SK-N-SH (cell line): Measurements from ENCODE around the gene PGD. TPM values are rescaled to one million over a fixed set of nuclear protein-coding genes. Genes with fewer than 3 reads are reported as not detected.

Experiments used
- CTCF ChIA-PET: fragments of 300-600, 350-600 bp; formaldehyde crosslinking; extraction: SDS; loops from one replicate; lab custom pipeline; 2021; lab: Yijun Ruan, JAX
- POLR2A ChIA-PET: fragments of 350-600 bp; sonication (Branson Sonifier 250); formaldehyde crosslinking; extraction: SDS; loops from one replicate; lab custom pipeline; 2020; ENCODE audit warnings: antibody characterized with exemption, inconsistent platforms; lab: Yijun Ruan, JAX
- DNase-seq: peaks from one replicate; pipeline ENCODE4 v3.0.0; 2012
- H2AFZ ChIP-seq: fragments of 200-600 bp; sonication (generic); 2 replicates; pipeline ENCODE4 v1.8.1; 2016; ENCODE audit warnings: antibody characterized with exemption, mild to moderate bottlenecking, low read depth
- H3F3A ChIP-seq: fragments of 200-600 bp; sonication (generic); replicated peaks from 2 replicates; pipeline ENCODE3; 2016; ENCODE audit warnings: antibody characterized with exemption, mild to moderate bottlenecking; ENCODE audit not compliant: insufficient read depth
- H3K27ac ChIP-seq, 2 experiments: fragments of 200-500 bp in 1 of 2; fragments of 200-600 bp in 1 of 2; sonication (Bioruptor generic) in 1 of 2; sonication (generic), shearing (Covaris generic) in 1 of 2; 2 replicates each; pipeline versions ENCODE4 v1.5.1 to v1.6.1; 2014 to 2016; ENCODE audit warnings: low read depth in 2 of 2, inconsistent platforms in 1 of 2, low read length in 1 of 2, mild to moderate bottlenecking in 1 of 2, mixed read lengths in 1 of 2
- H3K27me3 ChIP-seq: fragments of 200-600 bp; sonication (generic), shearing (Covaris generic); 2 replicates; pipeline ENCODE4 v1.6.1; 2016; ENCODE audit warnings: mixed run types; ENCODE audit not compliant: insufficient read depth
- H3K36me3 ChIP-seq, 2 experiments: fragments of 200-500 bp in 1 of 2; fragments of 200-600 bp in 1 of 2; sonication (Bioruptor generic) in 1 of 2; sonication (generic) in 1 of 2; replicated peaks in 1 of 2; 2 replicates each; pipeline versions ENCODE3 to v1.5.1; 2014 to 2016; ENCODE audit warnings: low read length in 1 of 2, mild to moderate bottlenecking in 1 of 2; ENCODE audit not compliant: insufficient read depth in 2 of 2, control insufficient read depth in 1 of 2
- H3K4me1 ChIP-seq, 2 experiments: fragments of 200-500 bp in 1 of 2; fragments of 200-600 bp in 1 of 2; sonication (Bioruptor generic) in 1 of 2; sonication (generic), shearing (Covaris generic) in 1 of 2; 2 replicates each; pipeline versions ENCODE4 v1.5.1 to v1.6.1; 2014 to 2016; ENCODE audit warnings: low read depth in 1 of 2, low read length in 1 of 2, mixed run types in 1 of 2; ENCODE audit not compliant: insufficient read depth in 2 of 2, control insufficient read depth in 1 of 2
- H3K4me2 ChIP-seq: fragments of 200-600 bp; sonication (generic), shearing (Covaris generic); 2 replicates; pipeline ENCODE4 v1.6.1; 2017; ENCODE audit warnings: mixed run types
- H3K4me3 ChIP-seq, 2 experiments: fragments of 200-500 bp in 1 of 2; fragments of 200-600 bp in 1 of 2; sonication (Bioruptor generic) in 1 of 2; sonication (generic), shearing (Covaris generic) in 1 of 2; 2 replicates each; pipeline versions ENCODE4 v1.5.1 to v1.8.1; 2014 to 2016; ENCODE audit warnings: low read depth in 2 of 2, inconsistent platforms in 1 of 2, low read length in 1 of 2, mild to moderate bottlenecking in 1 of 2, mixed read lengths in 1 of 2, moderate library complexity in 1 of 2
- H3K79me2 ChIP-seq: fragments of 200-600 bp; sonication (generic); 2 replicates; pipeline ENCODE4 v1.8.1; 2017; ENCODE audit warnings: mild to moderate bottlenecking; ENCODE audit not compliant: insufficient read depth
- H3K9ac ChIP-seq: fragments of 200-600 bp; sonication (generic); 2 replicates; pipeline ENCODE4 v1.6.1; 2017; ENCODE audit warnings: mixed run types
- H3K9me2 ChIP-seq: fragments of 200-600 bp; sonication (generic); 2 replicates; pipeline ENCODE4 v1.6.1; 2017; ENCODE audit warnings: mixed run types
- H3K9me3 ChIP-seq: fragments of 200-600 bp; sonication (generic); 2 replicates; pipeline ENCODE4 v1.6.1; 2017; ENCODE audit warnings: mixed run types, mild to moderate bottlenecking, moderate library complexity
- H4K20me1 ChIP-seq: fragments of 200-600 bp; sonication (generic); 2 replicates; pipeline ENCODE4 v1.6.1; 2017; ENCODE audit warnings: mild to moderate bottlenecking, mixed run types; ENCODE audit not compliant: insufficient read depth
- CHD2 ChIP-seq: fragments of 150-350 bp; IDR thresholded peaks from 2 replicates; pipeline ENCODE4 v1.6.1; 2018; ENCODE audit warnings: low read length; ENCODE audit not compliant: partially characterized antibody
- ELF1 ChIP-seq: IDR thresholded peaks from 2 replicates; pipeline ENCODE4 v1.4.0; 2012
- EP300 ChIP-seq, 2 experiments: IDR thresholded peaks; 2 replicates each; pipeline versions ENCODE4 v1.4.0 to v1.6.1; 2012; ENCODE audit warnings: borderline replicate concordance in 1 of 2, low read depth in 1 of 2, low read length in 1 of 2
- EZH2phosphoT487 ChIP-seq: fragments of 200-600 bp; sonication (generic); IDR thresholded peaks from 2 replicates; pipeline ENCODE4 v1.6.1; 2017; ENCODE audit warnings: low read depth, mixed run types, mild to moderate bottlenecking, antibody characterized with exemption, moderate library complexity, borderline replicate concordance
- FOSL2 ChIP-seq: IDR thresholded peaks from 2 replicates; pipeline ENCODE4 v1.4.0; 2012; ENCODE audit warnings: low read depth, mild to moderate bottlenecking, moderate library complexity, borderline replicate concordance
- FOXJ3 ChIP-seq: sonication (generic); formaldehyde crosslinking; IDR thresholded peaks from 2 replicates; pipeline ENCODE4 v1.5.1; 2020; ENCODE audit warnings: mild to moderate bottlenecking, missing genetic modification reagents
- GABPA ChIP-seq: IDR thresholded peaks from 2 replicates; pipeline ENCODE4 v1.4.0; 2012; ENCODE audit warnings: low read depth, mild to moderate bottlenecking
- GATA2 ChIP-seq: sonication (generic); formaldehyde crosslinking; IDR thresholded peaks from 2 replicates; pipeline ENCODE4 v1.5.0; 2020; ENCODE audit warnings: mild to moderate bottlenecking, missing genetic modification reagents
- JUND ChIP-seq: IDR thresholded peaks from 2 replicates; pipeline ENCODE4 v1.4.0; 2012
- MXI1 ChIP-seq: IDR thresholded peaks from 2 replicates; pipeline ENCODE4 v1.6.1; 2012; ENCODE audit warnings: mild to moderate bottlenecking, low read depth, low read length, improper control_type of control experiment
- NFIC ChIP-seq: IDR thresholded peaks from 2 replicates; pipeline ENCODE4 v1.4.0; 2012; ENCODE audit warnings: borderline replicate concordance
- NRF1 ChIP-seq: IDR thresholded peaks from 2 replicates; pipeline ENCODE4 v1.6.1; 2012; ENCODE audit warnings: low read depth, mild to moderate bottlenecking, low read length
- POLR2AphosphoS5 ChIP-seq: IDR thresholded peaks from 2 replicates; pipeline ENCODE4 v1.6.1; 2012; ENCODE audit warnings: low read depth, low read length
- RAD21 ChIP-seq: IDR thresholded peaks from 2 replicates; pipeline ENCODE4 v1.6.1; 2012; ENCODE audit warnings: mild to moderate bottlenecking, low read length
- RCOR1 ChIP-seq: fragments of 150-350 bp; IDR thresholded peaks from 2 replicates; pipeline ENCODE4 v1.6.1; 2017; ENCODE audit warnings: antibody characterized with exemption, low read length
- RFX5 ChIP-seq: IDR thresholded peaks from 2 replicates; pipeline ENCODE4 v1.6.1; 2012; ENCODE audit warnings: mild to moderate bottlenecking, improper control_type of control experiment, low read length
- RXRA ChIP-seq: IDR thresholded peaks from 2 replicates; pipeline ENCODE4 v1.4.0; 2012; ENCODE audit warnings: low read depth, mild to moderate bottlenecking, borderline replicate concordance
- SIN3A ChIP-seq: IDR thresholded peaks from 2 replicates; pipeline ENCODE4 v1.6.1; 2012; ENCODE audit warnings: low read depth, mild to moderate bottlenecking, low read length, moderate library complexity, borderline replicate concordance
- TAF1 ChIP-seq: IDR thresholded peaks from 2 replicates; pipeline ENCODE4 v1.6.1; 2012; ENCODE audit warnings: low read depth, mild to moderate bottlenecking, low read length, moderate library complexity, borderline replicate concordance
- TEAD4 ChIP-seq: IDR thresholded peaks from 2 replicates; pipeline ENCODE4 v1.4.0; 2012; ENCODE audit warnings: mild to moderate bottlenecking, borderline replicate concordance; ENCODE audit not compliant: insufficient read depth
- YY1 ChIP-seq: IDR thresholded peaks from 2 replicates; pipeline ENCODE4 v1.4.0; 2012; ENCODE audit warnings: low read depth, mild to moderate bottlenecking
- WGBS: methylation state at CpG from one replicate; pipeline ENCODE4 v1.1.6; 2017; ENCODE audit warnings: low lambda C conversion rate; 5-methylcytosine and 5-hydroxymethylcytosine counted together
- polyA plus RNA-seq, 3 experiments: library from polyadenylated mRNA; depleted of rRNA; stranded (reverse); fragments of >200 nt; gene quantifications; 2 replicates each; pipeline ENCODE4 v1.2.3, GENCODE V29; 2012
- TF ChIP-seq, protein P1 (sequence below): fragments of 150-350 bp; IDR thresholded peaks from 2 replicates; pipeline ENCODE4 v1.6.1; 2016; ENCODE audit warnings: mild to moderate bottlenecking, low read depth, low read length
- TF ChIP-seq, protein P2 (sequence below): IDR thresholded peaks from 2 replicates; pipeline ENCODE4 v1.4.0; 2012; ENCODE audit warnings: low read depth
- TF ChIP-seq, protein P3 (sequence below): IDR thresholded peaks from 2 replicates; pipeline ENCODE4 v1.4.0; 2012; ENCODE audit warnings: low read depth, borderline replicate concordance

Gene PGD
- polyA plus RNA-seq, 1 of the 3 experiments (the other 2 are of a cell fraction): 76.2 TPM

DNA sequence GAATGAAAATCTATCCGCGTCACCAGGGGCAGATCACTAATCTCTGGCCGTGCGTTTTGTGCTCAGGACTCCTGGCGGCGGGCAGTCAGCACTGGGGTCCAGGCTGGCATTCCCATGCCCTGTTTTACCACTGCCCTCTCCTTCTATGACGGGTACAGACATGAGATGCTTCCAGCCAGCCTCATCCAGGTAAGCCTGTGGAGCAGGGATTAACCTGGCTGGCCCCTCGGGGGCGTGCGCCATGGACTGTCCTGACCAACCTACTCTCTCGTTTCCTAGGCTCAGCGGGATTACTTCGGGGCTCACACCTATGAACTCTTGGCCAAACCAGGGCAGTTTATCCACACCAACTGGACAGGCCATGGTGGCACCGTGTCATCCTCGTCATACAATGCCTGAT lies 20.5 kb downstream of the PGD start:
- peaks cover 4% of the 10 kb centered on the region for H3F3A ChIP-seq
- H3K4me2 ChIP-seq: no peak overlapping the region
- 83% methylated on average over 10 of the region's 15 CpGs for WGBS
- TF ChIP-seq SIN3A (no peak), RFX5 (no peak), EZH2phosphoT487 (no peak), TEAD4 (no peak), NFIC (no peak), GABPA (no peak), GATA2 (no peak), RCOR1 (no peak), EP300 (IDR thresholded peaks at IDR 0.05; ENCODE audit: borderline replicate concordance in 1 of 2, low read depth in 1 of 2, low read length in 1 of 2) (no peak), ELF1 (no peak), FOXJ3 (CRISPR knock-in tag) (no peak), POLR2AphosphoS5 (no peak), CHD2 (no peak), TAF1 (no peak)
- TF ChIP-seq, protein P1, sequence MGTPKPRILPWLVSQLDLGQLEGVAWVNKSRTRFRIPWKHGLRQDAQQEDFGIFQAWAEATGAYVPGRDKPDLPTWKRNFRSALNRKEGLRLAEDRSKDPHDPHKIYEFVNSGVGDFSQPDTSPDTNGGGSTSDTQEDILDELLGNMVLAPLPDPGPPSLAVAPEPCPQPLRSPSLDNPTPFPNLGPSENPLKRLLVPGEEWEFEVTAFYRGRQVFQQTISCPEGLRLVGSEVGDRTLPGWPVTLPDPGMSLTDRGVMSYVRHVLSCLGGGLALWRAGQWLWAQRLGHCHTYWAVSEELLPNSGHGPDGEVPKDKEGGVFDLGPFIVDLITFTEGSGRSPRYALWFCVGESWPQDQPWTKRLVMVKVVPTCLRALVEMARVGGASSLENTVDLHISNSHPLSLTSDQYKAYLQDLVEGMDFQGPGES: no peak
- TF ChIP-seq, protein P2, sequence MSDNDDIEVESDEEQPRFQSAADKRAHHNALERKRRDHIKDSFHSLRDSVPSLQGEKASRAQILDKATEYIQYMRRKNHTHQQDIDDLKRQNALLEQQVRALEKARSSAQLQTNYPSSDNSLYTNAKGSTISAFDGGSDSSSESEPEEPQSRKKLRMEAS: no peak
- H3K9ac ChIP-seq: no peak overlapping the region
- ChIA-PET POLR2A (no interaction called here), CTCF (interaction anchor here (1.6 to 2.6 kb wide), 2 partner anchors 10 to 75 kb away, joined by 6 to 9 read pairs; partner anchors contain the start of gene CENPS)
- DNase-seq: no peak
- H2AFZ ChIP-seq: no peak overlapping the region
- no peak overlapping the region for H3K27ac ChIP-seq
- no peaks in the 10 kb centered on the region for H4K20me1 ChIP-seq
- no peak overlapping the region for H3K4me3 ChIP-seq
- peaks cover 43 to 48% of the 10 kb centered on the region in 2 experiments for H3K36me3 ChIP-seq
- H3K4me1 ChIP-seq: peaks cover 0 to 4% of the 10 kb centered on the region in 2 experiments; a peak in 1 of 4 replicates
- H3K27me3 ChIP-seq: no peaks in the 10 kb centered on the region
- H3K9me3 ChIP-seq: no peaks in the 10 kb centered on the region
- no peaks in the 10 kb centered on the region for H3K79me2 ChIP-seq
- H3K9me2 ChIP-seq: no peaks in the 10 kb centered on the region

DNA sequence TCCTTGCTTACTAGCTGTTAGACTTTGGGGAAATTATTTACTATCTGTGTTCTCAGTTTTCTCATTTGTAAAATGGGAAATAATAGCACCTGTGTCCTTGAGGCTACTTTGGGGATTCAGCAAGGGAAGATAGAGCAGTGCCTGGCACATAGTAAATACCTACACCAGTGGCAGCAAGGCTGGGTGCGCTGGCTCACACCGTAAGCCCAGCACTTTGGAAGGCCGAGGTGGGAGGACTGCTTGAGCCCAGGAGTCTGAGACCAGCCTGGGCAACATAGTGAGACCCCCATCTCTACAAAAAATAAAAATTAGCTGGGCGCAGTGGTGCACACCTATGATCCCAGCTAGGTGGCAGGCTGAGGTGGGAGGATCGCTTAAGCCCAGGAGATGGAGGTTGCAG lies 22.8 kb downstream of the PGD start:
- Histone ChIP-seq H3K4me2 (no peak overlapping the region), H3K4me1 (peaks cover 0 to 4% of the 10 kb centered on the region in 2 experiments; a peak in 1 of 4 replicates), H3F3A (peaks cover 7% of the 10 kb centered on the region), H3K4me3 (no peak overlapping the region), H3K36me3 (peaks cover 29 to 34% of the 10 kb centered on the region in 2 experiments), H3K27ac (no peak overlapping the region), H3K79me2 (no peaks in the 10 kb centered on the region), H3K9me2 (no peaks in the 10 kb centered on the region), H4K20me1 (no peaks in the 10 kb centered on the region), H3K9ac (no peak overlapping the region), H3K9me3 (no peaks in the 10 kb centered on the region), H3K27me3 (no peaks in the 10 kb centered on the region), H2AFZ (no peak overlapping the region)
- no peak for DNase-seq
- CTCF ChIA-PET: interaction anchor here (1.0 to 1.2 kb wide), 3 partner anchors 13 to 73 kb away, joined by 3 to 4 read pairs (median 3); partner anchors contain the start of gene PGD
- POLR2A ChIA-PET: no interaction called here
- WGBS: 86% methylated on average over 5 of the region's 5 CpGs
- TF ChIP-seq RAD21 (no peak), NRF1 (no peak), JUND (no peak), RXRA (no peak), MXI1 (no peak), FOSL2 (no peak), YY1 (no peak), EP300 (IDR thresholded peaks at IDR 0.05; ENCODE audit: borderline replicate concordance in 1 of 2, low read depth in 1 of 2, low read length in 1 of 2) (no peak)
- TF ChIP-seq, protein P3, sequence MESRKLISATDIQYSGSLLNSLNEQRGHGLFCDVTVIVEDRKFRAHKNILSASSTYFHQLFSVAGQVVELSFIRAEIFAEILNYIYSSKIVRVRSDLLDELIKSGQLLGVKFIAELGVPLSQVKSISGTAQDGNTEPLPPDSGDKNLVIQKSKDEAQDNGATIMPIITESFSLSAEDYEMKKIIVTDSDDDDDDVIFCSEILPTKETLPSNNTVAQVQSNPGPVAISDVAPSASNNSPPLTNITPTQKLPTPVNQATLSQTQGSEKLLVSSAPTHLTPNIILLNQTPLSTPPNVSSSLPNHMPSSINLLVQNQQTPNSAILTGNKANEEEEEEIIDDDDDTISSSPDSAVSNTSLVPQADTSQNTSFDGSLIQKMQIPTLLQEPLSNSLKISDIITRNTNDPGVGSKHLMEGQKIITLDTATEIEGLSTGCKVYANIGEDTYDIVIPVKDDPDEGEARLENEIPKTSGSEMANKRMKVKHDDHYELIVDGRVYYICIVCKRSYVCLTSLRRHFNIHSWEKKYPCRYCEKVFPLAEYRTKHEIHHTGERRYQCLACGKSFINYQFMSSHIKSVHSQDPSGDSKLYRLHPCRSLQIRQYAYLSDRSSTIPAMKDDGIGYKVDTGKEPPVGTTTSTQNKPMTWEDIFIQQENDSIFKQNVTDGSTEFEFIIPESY: no peak
